H1 (cell line): Measurements from ENCODE around the gene SLC38A10. TPM values are rescaled to one million over a fixed set of nuclear protein-coding genes. Genes with fewer than 3 reads are reported as not detected.
A peak's percentile ranks its signal among the peaks of the same experiment; 100 is the strongest.

Experiments
- CTCF ChIA-PET: fragments of 300-600 bp; sonication (Branson Sonifier 250); formaldehyde crosslinking; loops from one replicate; lab custom pipeline; 2021; ENCODE audit not compliant: partially characterized antibody; lab: Charles Lee
- POLR2A ChIA-PET: fragments of 300-600 bp; sonication (Branson Sonifier 250); formaldehyde crosslinking; loops from one replicate; lab custom pipeline; 2021; ENCODE audit warnings: inconsistent platforms; ENCODE audit not compliant: partially characterized antibody; lab: Charles Lee
- DNase-seq, 2 experiments: peaks; one replicate each; pipeline versions ENCODE4 v3.0.0 to v3.0.0-alpha.2; 2010 to 2022; ENCODE audit warnings: low spot score in 2 of 2, low read depth in 1 of 2, mixed read lengths in 1 of 2
- FAIRE-seq: peaks from 2 replicates; lab custom pipeline; 2011; peaks lifted over from hg19 to GRCh38; lab: Jason Lieb, UNC
- H2AFZ ChIP-seq: 2 replicates; pipeline ENCODE4 v1.8.1; 2012; ENCODE audit warnings: low read length, inconsistent platforms
- H2AK5ac ChIP-seq: 2 replicates; pipeline ENCODE4 v1.6.1; 2013; ENCODE audit warnings: low read depth, low read length
- H2BK120ac ChIP-seq: replicated peaks from 2 replicates; pipeline ENCODE3; 2013; ENCODE audit warnings: low read depth, low read length, inconsistent platforms
- H2BK12ac ChIP-seq: 2 replicates; pipeline ENCODE4 v1.6.1; 2013; ENCODE audit warnings: low read depth, low read length
- H2BK15ac ChIP-seq: 2 replicates; pipeline ENCODE4 v1.6.1; 2013; ENCODE audit warnings: low read length
- H2BK20ac ChIP-seq: 2 replicates; pipeline ENCODE4 v1.6.1; 2013; ENCODE audit warnings: low read length
- H2BK5ac ChIP-seq: 2 replicates; pipeline ENCODE4 v1.6.1; 2013; ENCODE audit warnings: low read depth, low read length
- H3K14ac ChIP-seq: 2 replicates; pipeline ENCODE4 v1.6.1; 2013; ENCODE audit warnings: inconsistent platforms; ENCODE audit not compliant: insufficient read length
- H3K18ac ChIP-seq: 2 replicates; pipeline ENCODE4 v1.6.1; 2013; ENCODE audit warnings: low read length; ENCODE audit errors: extremely low read depth
- H3K23ac ChIP-seq: 2 replicates; pipeline ENCODE4 v1.6.1; 2013; ENCODE audit warnings: inconsistent platforms; ENCODE audit not compliant: insufficient read length
- H3K23me2 ChIP-seq: 2 replicates; pipeline ENCODE4 v1.6.1; 2013; ENCODE audit warnings: low read depth, low read length
- H3K27ac ChIP-seq: 2 replicates; pipeline ENCODE4 v1.6.1; 2011; ENCODE audit warnings: low read depth, low read length, inconsistent platforms
- H3K27me3 ChIP-seq, 4 experiments: replicated peaks in 1 of 4; 1 replicate in 1 of 4; 2 replicates in 3 of 4; pipeline versions ENCODE4 v1.6.1 to v1.8.1; 2011 to 2013; ENCODE audit warnings: low read length in 3 of 4, mild to moderate bottlenecking in 3 of 4, inconsistent platforms in 2 of 4, mixed read lengths in 2 of 4, moderate library complexity in 1 of 4; ENCODE audit not compliant: control insufficient read depth in 3 of 4, insufficient read depth in 3 of 4; ENCODE audit errors: extremely low read depth in 1 of 4
- H3K36me3 ChIP-seq, 4 experiments: 2 replicates each; pipeline versions ENCODE4 v1.6.1 to v1.8.1; 2011 to 2013; ENCODE audit warnings: mild to moderate bottlenecking in 4 of 4, low read length in 3 of 4, moderate library complexity in 2 of 4, control low read depth in 1 of 4, inconsistent platforms in 1 of 4; ENCODE audit not compliant: insufficient read depth in 4 of 4, control insufficient read depth in 2 of 4
- H3K4ac ChIP-seq: replicated peaks from 2 replicates; pipeline ENCODE3; 2013; ENCODE audit warnings: low read length, low read depth, mixed read lengths, inconsistent platforms; ENCODE audit not compliant: insufficient read length
- H3K4me1 ChIP-seq, 4 experiments: replicated peaks in 1 of 4; 1 replicate in 1 of 4; 2 replicates in 3 of 4; pipeline versions ENCODE4 v1.6.1 to v1.8.1; 2011 to 2013; ENCODE audit warnings: low read length in 3 of 4, inconsistent platforms in 2 of 4, mixed read lengths in 1 of 4; ENCODE audit not compliant: insufficient read depth in 4 of 4, control insufficient read depth in 3 of 4
- H3K4me2 ChIP-seq, 2 experiments: 2 replicates each; pipeline versions ENCODE4 v1.6.1 to v1.8.1; 2011 to 2013; ENCODE audit warnings: low read depth in 2 of 2, low read length in 2 of 2, control low read depth in 1 of 2, inconsistent platforms in 1 of 2, mild to moderate bottlenecking in 1 of 2; ENCODE audit not compliant: insufficient read depth in 1 of 2
- H3K4me3 ChIP-seq, 4 experiments: fragments of 200-600, 300-600 bp in 1 of 4; sonication (generic), shearing (Covaris generic), sonication (Bioruptor Twin) in 1 of 4; 2 replicates each; pipeline versions ENCODE4 v1.5.1 to v1.8.1; 2011 to 2016; ENCODE audit warnings: low read length in 4 of 4, low read depth in 3 of 4, control low read depth in 2 of 4, inconsistent platforms in 2 of 4, mild to moderate bottlenecking in 2 of 4, mixed read lengths in 1 of 4, moderate library complexity in 1 of 4; ENCODE audit not compliant: insufficient read depth in 2 of 4; ENCODE audit errors: extremely low read depth in 1 of 4
- H3K56ac ChIP-seq: replicated peaks from 2 replicates; pipeline ENCODE3; 2013; ENCODE audit warnings: low read depth, mild to moderate bottlenecking, mixed read lengths, low read length, inconsistent platforms; ENCODE audit not compliant: insufficient read length
- H3K79me1 ChIP-seq: 2 replicates; pipeline ENCODE4 v1.6.1; 2013; ENCODE audit warnings: low read depth, low read length, control low read depth
- H3K79me2 ChIP-seq, 2 experiments: 2 replicates each; pipeline versions ENCODE4 v1.6.1 to v1.8.1; 2012 to 2013; ENCODE audit warnings: low read length in 2 of 2, mild to moderate bottlenecking in 2 of 2, inconsistent platforms in 1 of 2; ENCODE audit not compliant: insufficient read depth in 2 of 2, control insufficient read depth in 1 of 2
- H3K9ac ChIP-seq, 4 experiments: replicated peaks in 1 of 4; 1 replicate in 1 of 4; 2 replicates in 3 of 4; pipeline versions ENCODE4 v1.6.1 to v1.8.1; 2011 to 2013; ENCODE audit warnings: low read depth in 3 of 4, low read length in 3 of 4, control low read depth in 2 of 4, mild to moderate bottlenecking in 2 of 4, moderate library complexity in 2 of 4, inconsistent platforms in 1 of 4; ENCODE audit errors: extremely low read depth in 1 of 4
- H3K9me3 ChIP-seq, 2 experiments: 2 replicates each; pipeline versions ENCODE4 v1.6.1 to v1.8.1; 2012 to 2013; ENCODE audit warnings: mild to moderate bottlenecking in 2 of 2, moderate library complexity in 2 of 2, control low read depth in 1 of 2, inconsistent platforms in 1 of 2, low read depth in 1 of 2, low read length in 1 of 2, mixed read lengths in 1 of 2; ENCODE audit not compliant: insufficient read depth in 2 of 2
- H4K20me1 ChIP-seq, 2 experiments: replicated peaks in 1 of 2; 2 replicates each; pipeline versions ENCODE3 to v1.8.1; 2011 to 2013; ENCODE audit warnings: inconsistent platforms in 2 of 2, low read length in 2 of 2, mild to moderate bottlenecking in 1 of 2; ENCODE audit not compliant: insufficient read depth in 2 of 2, control insufficient read depth in 1 of 2
- H4K5ac ChIP-seq: 2 replicates; pipeline ENCODE4 v1.6.1; 2013; ENCODE audit warnings: low read length, low read depth, mixed read lengths, inconsistent platforms; ENCODE audit not compliant: insufficient read length
- H4K8ac ChIP-seq: 2 replicates; pipeline ENCODE4 v1.8.0; 2013; ENCODE audit warnings: mild to moderate bottlenecking, moderate library complexity, low read length, inconsistent platforms; ENCODE audit not compliant: insufficient read depth; ENCODE audit errors: extremely low read depth
- H4K91ac ChIP-seq: replicated peaks from 2 replicates; pipeline ENCODE3; 2013; ENCODE audit warnings: low read length, mixed read lengths, inconsistent platforms; ENCODE audit not compliant: insufficient read length
- CBX5 ChIP-seq: fragments of 300-800, 300-1000 bp; sonication (generic); IDR thresholded peaks from 2 replicates; pipeline ENCODE4 v1.7.1; 2016; ENCODE audit warnings: antibody characterized with exemption, low read length, low read depth
- GABPA ChIP-seq: IDR thresholded peaks from 2 replicates; pipeline ENCODE4 v1.6.1; 2011; ENCODE audit warnings: mild to moderate bottlenecking, low read length, moderate library complexity, borderline replicate concordance; ENCODE audit not compliant: insufficient read depth
- KDM4A ChIP-seq: IDR thresholded peaks from one replicate; pipeline ENCODE4 v1.7.1; 2012; ENCODE audit warnings: low read depth, mild to moderate bottlenecking, moderate library complexity, low read length, inconsistent platforms; ENCODE audit not compliant: severe bottlenecking
- MAX ChIP-seq: IDR thresholded peaks from 2 replicates; pipeline ENCODE4 v1.6.1; 2012; ENCODE audit warnings: inconsistent platforms
- NANOG ChIP-seq: IDR thresholded peaks from 2 replicates; pipeline ENCODE4 v1.6.1; 2011; ENCODE audit warnings: low read length, low read depth, mild to moderate bottlenecking, inconsistent platforms; ENCODE audit not compliant: insufficient read depth, poor library complexity, severe bottlenecking
- RXRA ChIP-seq: IDR thresholded peaks from 2 replicates; pipeline ENCODE4 v1.6.1; 2011; ENCODE audit warnings: low read depth, mild to moderate bottlenecking, low read length, moderate library complexity; ENCODE audit not compliant: insufficient read depth
- SP4 ChIP-seq: IDR thresholded peaks from 2 replicates; pipeline ENCODE4 v1.6.1; 2012; ENCODE audit warnings: low read length, inconsistent platforms
- WGBS, 2 experiments: shearing (Covaris generic) in 1 of 2; methylation state at CpG; one replicate each; pipeline versions ENCODE4 v1.1.6 to v1.1.7; 2013 to 2015; ENCODE audit warnings: low lambda C conversion rate in 2 of 2, mixed read lengths in 2 of 2, inconsistent platforms in 1 of 2, low coverage in 1 of 2, missing lambda C conversion rate in 1 of 2; ENCODE audit not compliant: insufficient replicate concordance in 2 of 2, insufficient coverage in 1 of 2, insufficient read length in 1 of 2; ENCODE audit errors: extremely low coverage in 1 of 2, missing lambda C conversion rate in 1 of 2; 5-methylcytosine and 5-hydroxymethylcytosine counted together
- polyA plus RNA-seq, 7 experiments: library from polyadenylated mRNA; depleted of rRNA in 3 of 7; stranded (reverse) in 5 of 7; unstranded in 2 of 7; fragments of >200 nt in 5 of 7; fragments of 200-250 nt in 2 of 7; gene quantifications; 1 replicate in 5 of 7; 2 replicates in 1 of 7; 4 replicates in 1 of 7; pipeline versions ENCODE4 v1.2.1 to v1.2.3, GENCODE V29; 2011 to 2013; ENCODE audit warnings: missing spikeins in 2 of 7, mixed read lengths in 2 of 7
- total RNA-seq: library from RNA; stranded (reverse); fragmentation: NEBNext Ultra II Directional; extraction: Animal tissue kit (Norgen Biotek cat#: 25700); gene quantifications from 2 replicates; pipeline ENCODE4 v1.2.1, GENCODE V29; 2021
- TF ChIP-seq, protein P1 (sequence below): IDR thresholded peaks from 2 replicates; pipeline ENCODE4 v1.6.1; 2011; ENCODE audit warnings: low read length, improper control_type of control experiment

The SLC38A10 gene
- total and polyA plus RNA-seq, 2 of the 8 experiments (the other 6 are each of a cell fraction or from before 2014, with no cell fraction given): 26.4 to 41.0 TPM

GRCh38 chr17:81328978-81329926 is 34.1 kb upstream of the SLC38A10 start:
- Histone ChIP-seq H3K9me3 (no peaks in the 10 kb centered on the region), H3K36me3 (no peaks in the 10 kb centered on the region), H3K14ac (no peak overlapping the region), H2BK120ac (no peak overlapping the region), H3K9ac (no peak overlapping the region; a peak in 1 of 7 replicates), H3K18ac (peak overlapping the region; percentile 90), H2BK12ac (peak overlapping the region; percentile 80; the same call in 1 of the 2 replicates), H2BK20ac (peak overlapping the region; percentile 75; the same call in 1 of the 2 replicates), H4K5ac (peak overlapping the region; percentile 4), H3K4me2 (no peak overlapping the region; a peak in 2 of 4 replicates), H3K27ac (no peak overlapping the region), H2BK5ac (peak overlapping the region; percentile 66; the same call in 1 of the 2 replicates), H4K8ac (peak overlapping the region; percentile 28), H3K79me2 (no peaks in the 10 kb centered on the region), H3K23ac (no peak overlapping the region), H3K56ac (no peak overlapping the region), H3K27me3 (peaks cover 0 to 8% (median 0%) of the 10 kb centered on the region in 4 experiments; a peak in 3 of 7 replicates), H2AK5ac (no peak overlapping the region), H3K4me3 (no peak overlapping the region), H2AFZ (no peak overlapping the region), H4K91ac (peak overlapping the region; percentile 59), H3K4me1 (peaks cover 13 to 33% (median 28%) of the 10 kb centered on the region in 4 experiments), H3K4ac (no peak overlapping the region), H3K79me1 (no peaks in the 10 kb centered on the region), H3K23me2 (no peaks in the 10 kb centered on the region), H2BK15ac (peak overlapping the region; percentile 88; the same call in 1 of the 2 replicates), H4K20me1 (no peaks in the 10 kb centered on the region)
- 59% methylated on average over 23 of the region's 28 CpGs; no CpG with 5 or more reads in 1 of the 2 experiments for WGBS, 2 experiments
- DNase-seq (peak in 1 of 2 experiments; percentile 78), FAIRE-seq (no peak)
- ChIA-PET CTCF (interaction anchor here (0.7 to 1.8 kb wide), 21 partner anchors 9 to 189 kb away, joined by 3 to 6 read pairs (median 4); partner anchors contain the start of genes BAHCC1 and SLC38A10), POLR2A (interaction anchor here (0.6 to 1.7 kb wide), 4 partner anchors 12 to 70 kb away, joined by 3 to 9 read pairs (median 4); partner anchors contain the start of gene BAHCC1)
- TF ChIP-seq NANOG (no peak), RXRA (no peak), CBX5 (no peak), KDM4A (no peak), SP4 (no peak), MAX (0 out of 2 replicates have a peak, but pooled peaks have one; percentile 10), GABPA (peak; percentile 66; the same call in 1 of the 2 replicates)
- TF ChIP-seq, protein P1, sequence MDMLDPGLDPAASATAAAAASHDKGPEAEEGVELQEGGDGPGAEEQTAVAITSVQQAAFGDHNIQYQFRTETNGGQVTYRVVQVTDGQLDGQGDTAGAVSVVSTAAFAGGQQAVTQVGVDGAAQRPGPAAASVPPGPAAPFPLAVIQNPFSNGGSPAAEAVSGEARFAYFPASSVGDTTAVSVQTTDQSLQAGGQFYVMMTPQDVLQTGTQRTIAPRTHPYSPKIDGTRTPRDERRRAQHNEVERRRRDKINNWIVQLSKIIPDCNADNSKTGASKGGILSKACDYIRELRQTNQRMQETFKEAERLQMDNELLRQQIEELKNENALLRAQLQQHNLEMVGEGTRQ: no peak
